CD4-positive, alpha-beta T cell treated with Interleukin-15 for 1 hour (primary cell): ENCODE measurements around the gene RNF149.
"Not testable (repeated sequence)": the region's sequence is repeated elsewhere in the genome, so short reads cannot be mapped to it uniquely, and the experiment has no call there.

ENCODE experiments used
- DNase-seq: peaks from one replicate; pipeline ENCODE4 v3.0.0-alpha.2; 2020

Gene RNF149, protein sequence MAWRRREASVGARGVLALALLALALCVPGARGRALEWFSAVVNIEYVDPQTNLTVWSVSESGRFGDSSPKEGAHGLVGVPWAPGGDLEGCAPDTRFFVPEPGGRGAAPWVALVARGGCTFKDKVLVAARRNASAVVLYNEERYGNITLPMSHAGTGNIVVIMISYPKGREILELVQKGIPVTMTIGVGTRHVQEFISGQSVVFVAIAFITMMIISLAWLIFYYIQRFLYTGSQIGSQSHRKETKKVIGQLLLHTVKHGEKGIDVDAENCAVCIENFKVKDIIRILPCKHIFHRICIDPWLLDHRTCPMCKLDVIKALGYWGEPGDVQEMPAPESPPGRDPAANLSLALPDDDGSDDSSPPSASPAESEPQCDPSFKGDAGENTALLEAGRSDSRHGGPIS

GRCh38 chr2:101308432-101309210 is at the start of gene RNF149:
Gene RNF149 (minus strand): TSS chr2:101308701. CDS start chr2:101308588, 113 bp downstream.
- DNase-seq: peak; percentile 92

DNA sequence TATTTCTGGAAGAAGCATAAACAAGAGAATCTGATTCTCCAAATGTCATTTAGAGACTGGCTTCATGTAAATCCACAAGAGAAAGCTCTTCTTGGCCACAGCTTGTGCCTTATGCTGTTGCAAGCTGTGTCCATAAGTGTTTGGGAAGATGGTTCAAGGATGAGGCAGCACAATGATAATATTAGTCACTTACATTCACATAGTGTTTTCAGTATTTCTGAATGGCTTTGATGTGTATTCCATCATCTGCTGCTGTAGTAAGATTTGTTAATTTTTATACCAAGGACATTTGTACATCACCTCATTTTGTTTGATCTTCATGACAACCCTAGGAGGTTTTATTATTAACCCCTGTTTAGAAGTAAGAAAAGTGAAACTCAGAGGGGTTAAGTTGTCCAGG is 48.9 kb upstream of the RNF149 start:
- no peak for DNase-seq

DNA sequence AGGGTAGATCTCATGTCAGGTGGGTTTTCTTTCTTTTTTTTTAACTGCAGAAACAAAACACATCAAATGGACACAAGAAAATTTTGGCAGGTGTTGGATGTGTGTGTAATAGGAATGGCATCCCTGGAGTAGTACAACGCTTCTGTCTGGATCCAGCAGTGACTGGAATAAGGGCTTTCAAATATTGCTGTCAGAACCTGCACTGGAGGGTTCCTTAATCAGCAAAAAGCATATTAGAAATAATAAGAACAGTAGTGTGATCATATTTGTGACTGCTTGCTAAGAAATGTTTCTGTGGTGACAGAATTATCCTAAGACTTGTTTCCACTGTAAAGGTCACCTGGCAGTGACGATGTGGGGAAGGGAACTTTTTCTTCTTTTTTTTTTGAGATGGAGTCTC is 48.0 kb upstream of the RNF149 start:
- DNase-seq: no peak

DNA sequence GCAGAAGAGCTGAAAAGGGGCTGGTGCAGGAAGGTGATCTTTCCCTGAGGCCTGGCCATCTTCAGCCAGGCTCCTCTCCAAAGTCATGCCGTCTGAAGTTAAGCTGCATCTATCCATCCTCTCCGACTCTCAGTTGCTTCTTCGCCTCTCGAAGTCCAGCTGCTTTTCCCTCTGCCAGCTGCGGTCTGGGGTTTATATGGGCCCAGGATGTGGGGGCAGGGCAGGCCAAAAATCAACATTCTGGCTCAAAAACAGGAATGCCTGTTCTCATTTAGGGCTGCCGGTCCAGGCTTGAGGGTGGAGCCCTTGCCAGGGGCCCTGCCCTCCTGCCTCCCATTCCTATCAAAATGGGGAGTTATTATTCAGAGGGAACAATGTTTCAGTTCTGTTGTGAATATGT is 47.6 kb upstream of the RNF149 start:
- no peak for DNase-seq

DNA sequence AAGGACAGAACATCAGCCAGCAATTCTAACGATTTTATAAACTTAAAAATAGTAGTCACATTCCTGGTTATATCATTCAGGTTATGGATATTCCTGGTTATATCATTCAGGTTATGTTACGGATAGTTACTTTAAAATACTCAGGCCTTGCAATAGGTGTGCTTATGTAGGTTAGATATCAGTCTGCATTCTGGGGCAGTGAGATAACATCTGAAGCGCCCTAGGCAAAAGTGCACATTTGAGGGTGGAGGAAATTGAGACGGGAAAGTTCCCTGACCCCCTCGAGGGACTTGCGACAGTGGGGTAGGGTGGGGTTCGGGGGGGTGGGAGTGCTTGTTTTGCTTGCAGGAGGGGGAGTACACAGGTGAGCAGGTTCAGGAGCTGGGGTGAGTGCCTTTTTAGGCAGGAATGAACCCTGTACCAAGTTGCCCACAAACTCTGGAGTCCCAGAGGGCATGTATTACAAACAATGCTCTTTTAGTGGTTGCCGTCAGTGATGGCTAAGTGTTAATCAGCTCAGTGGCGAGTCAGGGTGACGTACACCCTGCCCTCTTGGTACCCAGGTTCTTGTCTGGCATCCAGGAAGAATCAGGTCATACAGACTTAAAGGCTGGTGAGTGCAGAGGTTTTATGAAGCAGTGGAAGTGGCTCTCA is 47.0 kb upstream of the RNF149 start:
- DNase-seq: no peak

DNA sequence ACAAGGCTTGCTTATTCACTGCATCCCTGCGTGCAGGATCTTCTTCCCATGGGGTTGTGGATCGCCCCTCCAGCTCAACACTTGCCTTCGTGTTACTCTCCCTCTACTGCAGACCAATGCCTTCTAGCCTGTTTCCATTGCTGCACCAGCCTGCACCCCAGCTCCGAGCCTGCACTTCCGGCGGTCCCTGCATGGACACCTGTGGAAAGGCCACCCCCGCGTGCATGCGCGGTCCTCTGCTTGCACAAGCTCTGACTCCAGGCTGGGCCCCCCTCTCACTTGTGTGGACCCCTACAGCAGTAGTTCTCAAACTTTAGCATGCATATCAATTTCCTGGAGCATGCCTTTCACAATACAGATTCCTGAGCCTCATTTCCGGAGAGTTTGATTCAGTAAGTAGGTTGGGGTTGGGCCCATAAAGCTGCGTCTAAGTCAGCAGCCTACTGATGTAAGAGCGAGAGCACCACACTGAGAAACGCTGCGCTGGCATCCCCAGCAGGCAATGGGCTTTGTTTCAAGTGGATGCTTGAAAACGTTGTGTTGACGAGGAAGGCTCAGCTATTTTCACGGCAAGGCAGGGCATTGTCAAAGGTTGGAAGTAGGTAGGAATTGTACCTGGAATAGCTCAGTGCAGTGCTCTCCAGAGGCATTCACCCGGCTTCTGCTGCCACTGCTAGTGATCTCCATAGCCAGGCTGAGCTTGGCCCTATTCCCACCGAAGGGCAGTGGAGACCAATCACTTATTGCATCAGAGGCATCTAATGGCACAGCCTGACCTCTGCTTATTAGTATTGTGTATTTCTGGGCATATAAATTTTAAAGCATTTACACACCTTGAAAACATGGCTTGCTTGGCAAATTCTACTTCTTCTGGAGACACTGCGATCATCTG is 46.2 kb upstream of the RNF149 start:
- DNase-seq: no peak

GRCh38 chr2:101352631-101353030 is 44.1 kb upstream of the RNF149 start:
- DNase-seq: not testable (repeated sequence)

- no peak for DNase-seq
Measured at GRCh38 chr2:101351207-101351606, 42.7 kb upstream of the RNF149 start.

GRCh38 chr2:101349893-101350662 is 41.6 kb upstream of the RNF149 start:
- no peak for DNase-seq

GRCh38 chr2:101348883-101349282 is 40.4 kb upstream of the RNF149 start:
- no peak for DNase-seq

DNA sequence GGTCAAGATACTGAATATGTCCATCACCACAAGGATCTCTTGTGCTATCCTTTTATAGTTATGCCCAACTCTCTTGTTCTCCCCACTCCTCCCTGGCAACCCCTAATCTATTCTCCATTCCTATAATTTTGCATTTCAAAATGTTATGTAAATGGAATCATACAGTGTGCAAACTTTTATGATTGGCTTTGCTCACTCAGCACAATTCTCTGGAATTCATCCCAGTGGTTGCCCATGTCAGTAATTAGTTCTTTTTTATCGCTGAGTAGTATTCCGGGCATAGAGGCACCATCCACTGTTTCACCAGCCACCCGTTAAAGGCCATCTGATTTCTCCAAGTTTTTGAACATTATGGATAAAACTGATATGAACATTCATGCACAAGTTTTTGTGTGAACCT is 38.4 kb upstream of the RNF149 start:
- DNase-seq: no peak

GRCh38 chr2:101344137-101344536 is 35.6 kb upstream of the RNF149 start:
- no peak for DNase-seq

DNA sequence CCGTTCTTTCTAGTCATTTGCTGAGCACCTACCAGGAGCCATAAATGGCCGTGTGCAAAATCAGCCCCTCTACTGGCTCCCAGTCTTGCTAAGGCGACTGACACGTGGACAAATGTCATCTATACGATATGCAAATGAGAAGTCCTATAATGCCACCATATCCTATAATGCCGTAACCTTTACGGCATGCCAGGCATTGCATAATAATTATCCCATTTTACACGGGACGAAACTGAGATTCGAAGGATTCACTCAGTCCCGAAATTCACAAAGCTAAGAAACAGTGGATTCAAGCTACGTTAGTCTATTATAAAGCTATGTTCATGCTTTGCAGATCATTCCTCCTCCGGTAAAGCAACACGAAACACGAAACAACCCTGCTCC is 34.1 kb upstream of the RNF149 start:
- no peak for DNase-seq

- DNase-seq: peak; percentile 53
Measured at GRCh38 chr2:101341901-101342624, 33.6 kb upstream of the RNF149 start.

DNA sequence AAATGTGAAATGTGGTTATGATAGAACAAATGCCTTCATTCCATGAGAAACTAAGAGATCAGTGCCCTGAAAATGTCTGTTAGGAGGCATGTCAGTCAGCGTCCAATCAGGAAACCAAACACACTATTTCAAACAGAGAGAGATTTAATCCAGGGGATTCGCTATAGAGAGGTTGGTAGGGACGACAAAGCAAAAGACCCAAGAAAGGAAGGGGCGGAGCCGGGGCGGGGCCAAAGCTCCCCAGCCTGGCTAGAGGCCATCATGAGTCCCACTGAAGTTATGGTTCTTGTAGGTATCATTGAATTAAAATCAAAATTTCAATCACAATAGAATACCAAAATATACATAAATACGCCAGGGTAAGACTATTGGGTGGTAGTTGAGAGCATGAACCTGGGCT is 32.9 kb upstream of the RNF149 start:
- no peak for DNase-seq

GRCh38 chr2:101340141-101340551 is 31.6 kb upstream of the RNF149 start:
- no peak for DNase-seq

GRCh38 chr2:101339266-101339880 is 30.9 kb upstream of the RNF149 start:
- no peak for DNase-seq

DNA sequence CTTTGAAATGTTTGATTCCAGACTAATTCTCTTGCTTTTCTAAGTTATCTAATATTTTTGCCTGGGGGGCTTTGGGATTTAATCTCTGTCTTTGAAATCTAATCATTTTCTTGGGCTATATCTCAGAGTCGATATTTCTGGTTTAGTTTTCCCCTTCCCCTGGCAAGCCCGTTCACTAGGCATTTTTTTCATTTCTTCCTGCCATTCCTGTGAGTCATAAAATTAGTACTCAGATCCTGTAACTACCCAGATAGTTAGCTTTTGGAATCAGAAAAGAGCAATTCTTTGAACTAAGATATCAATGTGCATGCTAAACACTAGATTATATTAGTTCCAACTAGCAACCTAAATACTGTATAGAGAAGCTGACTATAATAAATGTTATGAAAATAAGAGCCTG is 29.4 kb upstream of the RNF149 start:
- DNase-seq: no peak

DNA sequence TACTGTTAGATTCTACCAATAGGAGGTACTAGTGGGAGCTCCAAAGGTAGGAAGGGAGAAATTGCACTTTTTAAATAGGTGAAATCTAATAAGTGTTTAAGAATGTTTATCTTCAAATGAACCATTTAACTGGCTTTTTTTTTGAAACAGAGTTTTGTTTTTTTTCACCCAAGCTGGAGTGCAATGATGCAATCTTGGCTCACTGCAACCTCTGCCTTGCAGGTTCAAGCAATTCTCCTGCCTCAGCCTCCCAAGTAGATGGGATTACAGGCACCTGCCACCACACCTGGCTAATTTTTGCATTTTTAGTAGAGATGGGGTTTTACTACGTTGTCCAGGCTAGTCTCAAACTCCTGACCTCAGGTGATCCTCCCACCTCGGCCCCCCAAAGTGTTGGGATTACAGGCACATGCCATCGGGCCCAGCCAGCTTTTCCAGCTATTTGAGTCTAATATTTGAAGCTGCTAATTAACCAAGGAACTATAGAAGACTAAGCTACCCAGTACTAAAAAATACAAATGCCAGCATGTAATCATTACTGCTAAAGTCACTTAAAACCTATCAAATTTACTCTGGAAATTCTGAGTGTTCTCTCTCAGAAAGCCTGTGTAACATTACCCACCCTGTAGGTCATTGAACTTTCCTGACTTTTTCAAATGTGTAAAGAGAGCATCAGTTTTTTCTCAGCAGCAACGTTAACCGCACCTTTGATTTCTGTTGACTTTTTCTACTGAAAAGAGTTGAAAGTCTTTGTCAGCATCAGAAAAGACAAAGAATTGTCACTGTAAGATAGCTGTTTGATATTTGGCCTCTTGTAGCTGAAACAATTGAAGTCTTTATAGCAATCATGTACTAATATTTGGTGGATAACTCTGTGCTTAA is 24.6 kb upstream of the RNF149 start:
- no peak for DNase-seq

DNA sequence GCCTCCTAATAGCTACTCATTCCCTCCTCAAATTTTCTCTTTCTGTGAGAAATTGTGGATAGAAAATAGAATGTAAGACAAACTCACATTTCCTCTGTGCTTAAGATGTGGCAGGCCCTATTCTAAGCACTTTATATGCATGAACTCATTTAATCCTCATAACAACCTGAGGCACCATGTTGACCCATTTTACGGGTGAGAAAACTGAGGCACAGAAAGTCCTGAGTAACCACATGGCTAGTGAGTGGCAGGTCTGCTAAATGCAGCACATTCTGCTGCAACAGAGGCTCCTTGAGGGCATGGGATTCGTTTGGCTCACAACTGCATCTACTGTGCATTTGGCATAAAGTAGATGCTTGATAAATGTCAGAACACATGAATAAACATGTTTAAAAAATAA is 22.7 kb upstream of the RNF149 start:
- DNase-seq: no peak
